ENCODE measurements around the gene MARCHF3. TPM values are rescaled to one million over a fixed set of nuclear protein-coding genes. Genes with fewer than 3 reads are reported as not detected.

Gene MARCHF3
- total and polyA plus RNA-seq, 2 of the 13 experiments (the other 11 are each of a cell fraction or from before 2014, with no cell fraction given), result 4.8 to 11.9 TPM

GRCh38 chr5:127041571-127041970 is 11.2 kb upstream of the MARCHF3 start (continued):
- TF ChIP-seq CSRNP2 (CRISPR knock-in tag; conservative IDR thresholded peaks at IDR 0.05; ENCODE audit: low read depth), result no peak
- TF ChIP-seq ARID3A (IDR thresholded peaks at IDR 0.05; ENCODE audit: low read depth, low read length), result no peak

GRCh38 chr5:127040796-127041520 is 10.6 kb upstream of the MARCHF3 start:
- BruUV-seq (replicated peaks), result no TSS peak
- H3K36me3 ChIP-seq (replicated peaks in 1 of 2; ENCODE audit: control insufficient read depth in 1 of 2, insufficient read depth in 2 of 2, low read length in 2 of 2), result no peaks in the 10 kb centered on the region
- no peak for TF ChIP-seq IKZF5 (CRISPR knock-in tag; IDR thresholded peaks at IDR 0.05)
- ChIA-PET POLR2A (no interaction called here), CTCF (ENCODE audit: low intra/inter-chr PET ratio, low total read pairs) (no interaction called here)
- H3K27me3 ChIP-seq (ENCODE audit: control insufficient read depth in 1 of 2, insufficient read depth in 2 of 2, low read length in 2 of 2), result no peaks in the 10 kb centered on the region
- no peaks in the 10 kb centered on the region for H3K4me1 ChIP-seq (ENCODE audit: insufficient read depth, low read length)
- H3K4me3 ChIP-seq (replicated peaks in 1 of 3; ENCODE audit: insufficient read depth in 1 of 3, low read depth in 2 of 3, low read length in 3 of 3), result no peak overlapping the region
- no peak overlapping the region for H2AFZ ChIP-seq (ENCODE audit: low read length)
- intact Hi-C loops (cut with micrococcal nuclease; ENCODE audit: unreplicated experiment) (no loop called here), in situ Hi-C loops (cut with HindIII; ENCODE audit: extremely low pct_ligation_motif_present, low pct_unique_long_range_greater_than_20kb) (loop anchor here (25.0 kb wide), 1 partner anchor 379 kb away; no protein-coding TSS in a partner anchor)
- no peak overlapping the region for H3K4me2 ChIP-seq (ENCODE audit: low read depth, low read length)
- DNase-seq (ENCODE audit: low spot score), result no peak
- no peaks in the 10 kb centered on the region for H3K9me3 ChIP-seq (ENCODE audit: low read length)
- no peak for ATAC-seq
- H3K79me2 ChIP-seq (ENCODE audit: insufficient read depth, low read length), result no peaks in the 10 kb centered on the region
- no peak overlapping the region for H3K27ac ChIP-seq (ENCODE audit: extremely low read length, insufficient read depth, low read length)
- H4K20me1 ChIP-seq (ENCODE audit: insufficient read depth, low read length), result no peaks in the 10 kb centered on the region
- no peak for FAIRE-seq
- WGBS (ENCODE audit: low lambda C conversion rate), result 85% methylated on average over 8 of the region's 9 CpGs
- H3K9ac ChIP-seq (ENCODE audit: insufficient read depth, low read depth, low read length), result no peak overlapping the region
